Right renal cortex interstitium (tissue), 3 donors: ENCODE results near the gene PANK4. TPM values are rescaled to one million over a fixed set of nuclear protein-coding genes. Genes with fewer than 3 reads are reported as not detected.
"Not testable (repeated sequence)": the region's sequence is repeated elsewhere in the genome, so short reads cannot be mapped to it uniquely, and the experiment has no call there.

Experiments
- DNase-seq, 3 donors: peaks; one replicate each; pipeline ENCODE4 v3.0.0-alpha.2; 2013; ENCODE audit warnings: low read depth in 3 of 3, low spot score in 2 of 3
- polyA plus RNA-seq, 3 donors: library from polyadenylated mRNA; unstranded; fragments of 120-200 nt; gene quantifications; one replicate each; pipeline ENCODE4 v1.2.1, GENCODE V29; 2013; ENCODE audit not compliant: insufficient read length in 3 of 3

Gene PANK4
- polyA plus RNA-seq, 3 donors, result 25.3 to 26.8 (median 26.6) TPM

GRCh38 chr1:2559509-2560298 lies 33.3 kb upstream of the PANK4 start:
- DNase-seq, result no peak

- no peak for DNase-seq
Observed at GRCh38 chr1:2558861-2559260, 32.5 kb upstream of the PANK4 start.

GRCh38 chr1:2558420-2558819 lies 32.0 kb upstream of the PANK4 start:
- DNase-seq, result no peak

- DNase-seq, result no peak
Observed at GRCh38 chr1:2557482-2558400, 31.3 kb upstream of the PANK4 start.

GRCh38 chr1:2556678-2557481 lies 30.5 kb upstream of the PANK4 start:
- no peak for DNase-seq

GRCh38 chr1:2556277-2556677 lies 29.9 kb upstream of the PANK4 start, which contains the start of gene TNFRSF14:
TSS of gene TNFRSF14 (plus strand) at chr1:2556371. CDS start at chr1:2556665, 294 bp downstream.
- DNase-seq, result no peak

GRCh38 chr1:2555634-2556276 lies 29.4 kb upstream of the PANK4 start:
- no peak for DNase-seq

- no peak for DNase-seq
Observed at GRCh38 chr1:2554621-2555387, 28.4 kb upstream of the PANK4 start.

- DNase-seq, result no peak
Observed at GRCh38 chr1:2553871-2554620, 27.6 kb upstream of the PANK4 start.

- not testable (repeated sequence) for DNase-seq
Observed at GRCh38 chr1:2553076-2553475, 26.7 kb upstream of the PANK4 start.

GRCh38 chr1:2552189-2552588 lies 25.8 kb upstream of the PANK4 start:
- no peak for DNase-seq

GRCh38 chr1:2551544-2551943 lies 25.1 kb upstream of the PANK4 start:
- not testable (repeated sequence) for DNase-seq

GRCh38 chr1:2550309-2550861 lies 24.0 kb upstream of the PANK4 start:
- DNase-seq, result not testable (repeated sequence)

GRCh38 chr1:2549367-2550029 lies 23.1 kb upstream of the PANK4 start:
- DNase-seq, result not testable (repeated sequence)

- no peak for DNase-seq
Observed at GRCh38 chr1:2548068-2548589, 21.7 kb upstream of the PANK4 start.

GRCh38 chr1:2547210-2548067 lies 21.0 kb upstream of the PANK4 start:
- no peak for DNase-seq
